ENCODE data around the gene MYL11.

The MYL11 gene

DNA sequence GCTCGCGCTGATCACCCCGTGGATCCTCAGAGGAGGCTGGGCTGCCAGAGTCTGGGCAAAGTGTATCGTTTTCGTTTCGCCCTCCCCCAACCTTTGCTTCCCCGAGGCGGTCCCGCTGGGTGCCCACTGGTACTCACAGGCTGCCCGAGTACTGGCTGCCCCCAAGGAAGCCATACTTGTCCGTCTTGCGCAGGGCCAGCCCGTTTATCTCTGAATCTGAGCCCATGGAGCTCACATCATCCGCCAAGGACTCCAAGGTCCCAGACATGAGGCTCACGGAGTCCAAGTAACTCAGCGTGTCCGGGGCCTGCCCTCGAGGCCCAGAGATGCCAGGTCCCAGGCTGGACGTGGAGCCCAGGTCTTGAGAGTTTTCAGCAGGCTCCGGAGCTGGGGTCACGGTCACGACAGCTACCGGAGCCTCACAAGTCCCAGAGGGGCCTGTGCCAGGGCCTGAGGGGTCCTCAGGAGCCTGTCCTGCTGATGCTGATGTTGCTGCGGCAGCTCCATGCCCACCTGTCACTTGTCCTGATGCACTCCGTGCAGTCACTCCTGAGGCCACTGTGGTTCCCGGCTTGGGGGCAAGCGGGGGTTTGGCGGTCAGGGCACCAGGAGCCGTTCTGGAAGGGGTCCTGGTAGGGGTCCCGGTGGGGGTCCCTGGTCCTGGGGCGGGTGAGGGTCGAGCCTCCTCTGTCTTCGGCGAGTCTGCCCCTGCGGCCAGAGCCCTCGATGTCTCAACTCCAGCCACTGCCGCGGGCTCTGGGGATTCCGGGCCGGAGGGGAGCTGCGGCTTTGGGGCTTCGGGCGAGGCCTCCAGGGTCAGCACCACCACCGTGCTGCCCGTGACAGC lies 5.3 kb upstream of the MYL11 start (continued):
- TF ChIP-seq, protein P1, sequence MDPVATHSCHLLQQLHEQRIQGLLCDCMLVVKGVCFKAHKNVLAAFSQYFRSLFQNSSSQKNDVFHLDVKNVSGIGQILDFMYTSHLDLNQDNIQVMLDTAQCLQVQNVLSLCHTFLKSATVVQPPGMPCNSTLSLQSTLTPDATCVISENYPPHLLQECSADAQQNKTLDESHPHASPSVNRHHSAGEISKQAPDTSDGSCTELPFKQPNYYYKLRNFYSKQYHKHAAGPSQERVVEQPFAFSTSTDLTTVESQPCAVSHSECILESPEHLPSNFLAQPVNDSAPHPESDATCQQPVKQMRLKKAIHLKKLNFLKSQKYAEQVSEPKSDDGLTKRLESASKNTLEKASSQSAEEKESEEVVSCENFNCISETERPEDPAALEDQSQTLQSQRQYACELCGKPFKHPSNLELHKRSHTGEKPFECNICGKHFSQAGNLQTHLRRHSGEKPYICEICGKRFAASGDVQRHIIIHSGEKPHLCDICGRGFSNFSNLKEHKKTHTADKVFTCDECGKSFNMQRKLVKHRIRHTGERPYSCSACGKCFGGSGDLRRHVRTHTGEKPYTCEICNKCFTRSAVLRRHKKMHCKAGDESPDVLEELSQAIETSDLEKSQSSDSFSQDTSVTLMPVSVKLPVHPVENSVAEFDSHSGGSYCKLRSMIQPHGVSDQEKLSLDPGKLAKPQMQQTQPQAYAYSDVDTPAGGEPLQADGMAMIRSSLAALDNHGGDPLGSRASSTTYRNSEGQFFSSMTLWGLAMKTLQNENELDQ (tag by site-specific recombination; IDR thresholded peaks at IDR 0.05; ENCODE audit: low read depth): no peak
- TF ChIP-seq GLIS2 (tag by site-specific recombination; IDR thresholded peaks at IDR 0.05) (peak; percentile 84), ZNF558 (tag by site-specific recombination; IDR thresholded peaks at IDR 0.05) (no peak), TRIM28 (IDR thresholded peaks at IDR 0.05; ENCODE audit: borderline replicate concordance, low read length) (no peak), HOXA7 (CRISPR knock-in tag; IDR thresholded peaks at IDR 0.05; ENCODE audit: borderline replicate concordance) (no peak), ZNF335 (tag by site-specific recombination; conservative IDR thresholded peaks at IDR 0.05) (peak; percentile 99), ZNF354C (tag by site-specific recombination; IDR thresholded peaks at IDR 0.05; ENCODE audit: borderline replicate concordance, low read depth) (no peak), ZNF596 (tag by site-specific recombination; IDR thresholded peaks at IDR 0.05) (no peak), ZNF112 (tag by site-specific recombination; IDR thresholded peaks at IDR 0.05) (no peak), SP2 (tag by site-specific recombination; IDR thresholded peaks at IDR 0.05) (no peak), ZIC2 (tag by site-specific recombination; IDR thresholded peaks at IDR 0.05) (peak; percentile 5; the same call in 1 of the 2 replicates), ZNF274 (IDR thresholded peaks at IDR 0.05; ENCODE audit: low read length) (no peak), ZNF274 (tag by site-specific recombination; IDR thresholded peaks at IDR 0.05; ENCODE audit: borderline replicate concordance) (no peak), ZXDB (tag by site-specific recombination; IDR thresholded peaks at IDR 0.05) (0 out of 2 replicates have a peak, but pooled peaks have one; percentile 20), ZNF76 (tag by site-specific recombination; IDR thresholded peaks at IDR 0.05; ENCODE audit: borderline replicate concordance, low read depth) (peak; percentile 13; the same call in 1 of the 2 replicates), ZNF121 (tag by site-specific recombination; IDR thresholded peaks at IDR 0.05) (no peak), ZNF707 (tag by site-specific recombination; IDR thresholded peaks at IDR 0.05) (no peak), ZBTB20 (tag by site-specific recombination; IDR thresholded peaks at IDR 0.05) (0 out of 2 replicates have a peak, but pooled peaks have one; percentile 16)
- TF ChIP-seq, protein P2, sequence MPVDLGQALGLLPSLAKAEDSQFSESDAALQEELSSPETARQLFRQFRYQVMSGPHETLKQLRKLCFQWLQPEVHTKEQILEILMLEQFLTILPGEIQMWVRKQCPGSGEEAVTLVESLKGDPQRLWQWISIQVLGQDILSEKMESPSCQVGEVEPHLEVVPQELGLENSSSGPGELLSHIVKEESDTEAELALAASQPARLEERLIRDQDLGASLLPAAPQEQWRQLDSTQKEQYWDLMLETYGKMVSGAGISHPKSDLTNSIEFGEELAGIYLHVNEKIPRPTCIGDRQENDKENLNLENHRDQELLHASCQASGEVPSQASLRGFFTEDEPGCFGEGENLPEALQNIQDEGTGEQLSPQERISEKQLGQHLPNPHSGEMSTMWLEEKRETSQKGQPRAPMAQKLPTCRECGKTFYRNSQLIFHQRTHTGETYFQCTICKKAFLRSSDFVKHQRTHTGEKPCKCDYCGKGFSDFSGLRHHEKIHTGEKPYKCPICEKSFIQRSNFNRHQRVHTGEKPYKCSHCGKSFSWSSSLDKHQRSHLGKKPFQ (tag by site-specific recombination; IDR thresholded peaks at IDR 0.05): no peak
- TF ChIP-seq, protein P3, sequence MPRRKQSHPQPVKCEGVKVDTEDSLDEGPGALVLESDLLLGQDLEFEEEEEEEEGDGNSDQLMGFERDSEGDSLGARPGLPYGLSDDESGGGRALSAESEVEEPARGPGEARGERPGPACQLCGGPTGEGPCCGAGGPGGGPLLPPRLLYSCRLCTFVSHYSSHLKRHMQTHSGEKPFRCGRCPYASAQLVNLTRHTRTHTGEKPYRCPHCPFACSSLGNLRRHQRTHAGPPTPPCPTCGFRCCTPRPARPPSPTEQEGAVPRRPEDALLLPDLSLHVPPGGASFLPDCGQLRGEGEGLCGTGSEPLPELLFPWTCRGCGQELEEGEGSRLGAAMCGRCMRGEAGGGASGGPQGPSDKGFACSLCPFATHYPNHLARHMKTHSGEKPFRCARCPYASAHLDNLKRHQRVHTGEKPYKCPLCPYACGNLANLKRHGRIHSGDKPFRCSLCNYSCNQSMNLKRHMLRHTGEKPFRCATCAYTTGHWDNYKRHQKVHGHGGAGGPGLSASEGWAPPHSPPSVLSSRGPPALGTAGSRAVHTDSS (tag by site-specific recombination; IDR thresholded peaks at IDR 0.05): no peak

DNA sequence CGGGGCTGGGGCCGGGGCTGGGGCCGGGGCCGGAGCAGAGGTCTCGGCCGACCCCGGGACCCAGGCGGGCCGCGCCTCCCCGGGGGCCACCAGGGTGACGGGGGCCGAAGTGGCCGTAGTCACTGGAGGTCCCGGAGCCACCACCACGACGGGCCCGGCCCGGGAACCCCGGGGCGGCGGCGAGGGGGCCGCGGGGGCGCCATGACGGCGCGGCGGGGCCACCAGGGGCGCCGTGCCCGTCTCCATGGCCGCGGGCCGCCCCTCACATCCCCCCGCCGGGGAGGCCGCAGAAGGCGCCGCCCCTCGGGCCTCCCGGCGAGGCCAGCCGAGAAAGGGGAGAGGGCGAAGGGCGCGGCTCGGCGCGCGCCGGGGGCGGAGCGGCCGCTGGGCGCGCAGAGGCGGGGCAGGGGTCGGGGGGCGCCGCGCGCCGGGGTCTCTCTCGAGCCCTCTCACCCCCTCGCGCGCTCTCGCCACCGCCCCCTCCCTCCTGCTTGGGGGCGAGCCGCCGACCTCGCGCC lies 4.6 kb upstream of the MYL11 start:
- ChIA-PET POLR2A (interaction anchor here (0.7 to 4.2 kb wide), 20 partner anchors 8 to 289 kb away, joined by 3 to 60 read pairs (median 9); partner anchors contain the start of genes CD2BP2, DCTPP1, PRR14 and SEPTIN1), CTCF (interaction anchor here (0.7 to 1.6 kb wide), 4 partner anchors 8 to 278 kb away, joined by 5 to 7 read pairs (median 5); partner anchors contain the start of gene SEPTIN1)
- H3K27ac ChIP-seq (ENCODE audit: extremely low read depth, low read depth, low read length): peak overlapping the region; percentile 78
- peaks cover 6 to 24% of the 10 kb centered on the region in 2 experiments; a peak in 2 of 3 replicates for H3K36me3 ChIP-seq (ENCODE audit: control insufficient read depth in 2 of 2, insufficient read depth in 1 of 2, low read length in 2 of 2)
- H3K4me3 ChIP-seq (ENCODE audit: low read depth, low read length): peak overlapping the region; percentile 74
- H3K9me3 ChIP-seq (ENCODE audit: control insufficient read depth, insufficient read depth, low read depth, low read length): no peaks in the 10 kb centered on the region
- peaks cover 7% of the 10 kb centered on the region for H3K4me1 ChIP-seq (ENCODE audit: control insufficient read depth, insufficient read depth, low read length)
- 0 out of 2 replicates have a peak, but pooled peaks have one; percentile 16 for TF ChIP-seq ZNF660 (tag by site-specific recombination; IDR thresholded peaks at IDR 0.05)
- no peak for TF ChIP-seq ZNF169 (tag by site-specific recombination; IDR thresholded peaks at IDR 0.05)
- TF ChIP-seq MZF1 (tag by site-specific recombination; IDR thresholded peaks at IDR 0.05; ENCODE audit: borderline replicate concordance): no peak
- TF ChIP-seq TRIM28 (IDR thresholded peaks at IDR 0.05; ENCODE audit: borderline replicate concordance, low read length): no peak
- TF ChIP-seq, protein P4, sequence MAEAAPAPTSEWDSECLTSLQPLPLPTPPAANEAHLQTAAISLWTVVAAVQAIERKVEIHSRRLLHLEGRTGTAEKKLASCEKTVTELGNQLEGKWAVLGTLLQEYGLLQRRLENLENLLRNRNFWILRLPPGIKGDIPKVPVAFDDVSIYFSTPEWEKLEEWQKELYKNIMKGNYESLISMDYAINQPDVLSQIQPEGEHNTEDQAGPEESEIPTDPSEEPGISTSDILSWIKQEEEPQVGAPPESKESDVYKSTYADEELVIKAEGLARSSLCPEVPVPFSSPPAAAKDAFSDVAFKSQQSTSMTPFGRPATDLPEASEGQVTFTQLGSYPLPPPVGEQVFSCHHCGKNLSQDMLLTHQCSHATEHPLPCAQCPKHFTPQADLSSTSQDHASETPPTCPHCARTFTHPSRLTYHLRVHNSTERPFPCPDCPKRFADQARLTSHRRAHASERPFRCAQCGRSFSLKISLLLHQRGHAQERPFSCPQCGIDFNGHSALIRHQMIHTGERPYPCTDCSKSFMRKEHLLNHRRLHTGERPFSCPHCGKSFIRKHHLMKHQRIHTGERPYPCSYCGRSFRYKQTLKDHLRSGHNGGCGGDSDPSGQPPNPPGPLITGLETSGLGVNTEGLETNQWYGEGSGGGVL (tag by site-specific recombination; IDR thresholded peaks at IDR 0.05): peak; percentile 85
- TF ChIP-seq ZNF530 (tag by site-specific recombination; IDR thresholded peaks at IDR 0.05; ENCODE audit: low read depth): no peak
- no peak for TF ChIP-seq ZBTB7A (tag by site-specific recombination; IDR thresholded peaks at IDR 0.05; ENCODE audit: low read depth)
- TF ChIP-seq, protein P5, sequence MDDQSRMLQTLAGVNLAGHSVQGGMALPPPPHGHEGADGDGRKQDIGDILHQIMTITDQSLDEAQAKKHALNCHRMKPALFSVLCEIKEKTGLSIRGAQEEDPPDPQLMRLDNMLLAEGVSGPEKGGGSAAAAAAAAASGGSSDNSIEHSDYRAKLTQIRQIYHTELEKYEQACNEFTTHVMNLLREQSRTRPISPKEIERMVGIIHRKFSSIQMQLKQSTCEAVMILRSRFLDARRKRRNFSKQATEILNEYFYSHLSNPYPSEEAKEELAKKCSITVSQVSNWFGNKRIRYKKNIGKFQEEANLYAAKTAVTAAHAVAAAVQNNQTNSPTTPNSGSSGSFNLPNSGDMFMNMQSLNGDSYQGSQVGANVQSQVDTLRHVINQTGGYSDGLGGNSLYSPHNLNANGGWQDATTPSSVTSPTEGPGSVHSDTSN (CRISPR knock-in tag; IDR thresholded peaks at IDR 0.05): no peak
- TF ChIP-seq ZIC2 (tag by site-specific recombination; IDR thresholded peaks at IDR 0.05): no peak
- TF ChIP-seq ZNF768 (tag by site-specific recombination; IDR thresholded peaks at IDR 0.05): no peak

All from HEK293 (cell line).